Testis (tissue), 3 donors: ENCODE data around the gene PRKN. TPM values are rescaled to one million over a fixed set of nuclear protein-coding genes. Genes with fewer than 3 reads are reported as not detected.

Source experiments
- DNase-seq: peaks from one replicate; pipeline ENCODE4 v3.0.0-alpha.2; 2019
- H3K27ac ChIP-seq, 2 donors: fragments of 200-600 bp; sonication (generic); one replicate each; pipeline ENCODE4 v1.5.1; 2019
- H3K27me3 ChIP-seq: fragments of 200-600 bp; sonication (generic); one replicate; pipeline ENCODE4 v1.5.1; 2019
- H3K36me3 ChIP-seq: fragments of 200-600 bp; sonication (generic); one replicate; pipeline ENCODE4 v1.5.1; 2017; ENCODE audit warnings: low read depth; ENCODE audit errors: missing control alignments
- H3K4me1 ChIP-seq: fragments of 200-600 bp; sonication (generic); one replicate; pipeline ENCODE4 v1.5.1; 2019
- H3K4me3 ChIP-seq, 2 donors: fragments of 200-600 bp; sonication (generic); one replicate each; pipeline ENCODE4 v1.5.1; 2017 to 2019
- H3K9me3 ChIP-seq: fragments of 200-600 bp; sonication (generic); one replicate; pipeline ENCODE4 v1.5.1; 2017
- POLR2A ChIP-seq: fragments of 450-650 bp; IDR thresholded peaks from one replicate; pipeline ENCODE4 v1.6.1; 2017; ENCODE audit warnings: antibody characterized with exemption, mild to moderate bottlenecking, moderate library complexity
- WGBS, 2 donors: methylation state at CpG; one replicate each; pipeline ENCODE4 v1.1.5; 2018; 5-methylcytosine and 5-hydroxymethylcytosine counted together
- intact Hi-C: fragments of 100-400 bp; cut with DNase I; formaldehyde crosslinking; loops from one replicate; pipeline ENCODE4 v1.15.1; 2023; ENCODE audit warnings: low total_unique reads
- polyA plus RNA-seq: library from polyadenylated mRNA; stranded (reverse); fragments of 350-450 nt; fragmentation: Illumina TruSeq; extraction: RNeasy Lipid Tissue Mini Kit (QIAGEN cat#74804); gene quantifications from one replicate; pipeline ENCODE4 v1.2.3, GENCODE V29; 2014; ENCODE audit warnings: low read depth, low replicate concordance; ENCODE audit not compliant: insufficient read depth
- total RNA-seq, 2 donors: library from RNA; depleted of rRNA; stranded (reverse); fragments of >200 nt; gene quantifications; one replicate each; pipeline ENCODE4 v1.2.3, GENCODE V29; 2016
- TF ChIP-seq, protein P1 (sequence below), 3 experiments: fragments of 450-650 bp in 2 of 3; fragments of 200-600 bp in 1 of 3; sonication (generic) in 1 of 3; IDR thresholded peaks; one replicate each; pipeline ENCODE4 v1.5.1; 2016 to 2019; ENCODE audit warnings: antibody characterized with exemption in 3 of 3, mild to moderate bottlenecking in 2 of 3, moderate library complexity in 1 of 3

PRKN gene
- total and polyA plus RNA-seq, 3 donors from 2014 or later, result 19.1 to 34.5 (median 28.8) TPM

DNA sequence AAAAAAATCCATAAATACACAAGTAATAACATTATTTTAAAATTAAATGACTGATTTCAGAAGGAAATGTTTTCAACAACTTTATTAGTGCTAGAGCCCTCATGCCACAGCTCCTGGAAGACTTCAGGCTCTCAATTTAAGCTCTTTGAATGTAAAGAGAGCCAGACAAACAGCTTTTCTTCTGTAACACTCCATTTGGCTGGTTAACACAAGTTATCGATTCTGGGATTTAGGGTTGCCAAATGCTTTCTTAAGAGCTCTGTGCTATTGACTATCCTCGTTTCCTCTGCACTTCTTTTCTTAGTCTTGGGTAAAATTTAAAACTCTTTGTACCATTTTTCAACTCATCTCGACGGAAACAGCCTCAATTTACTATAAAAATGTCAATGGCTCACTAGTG, 402.5 kb downstream of the PRKN start:
- no peak for DNase-seq
- intact Hi-C loops, result no loop called here
- Histone ChIP-seq H3K27me3 (no peaks in the 10 kb centered on the region), H3K36me3 (no peaks in the 10 kb centered on the region), H3K4me3 (no peak overlapping the region), H3K4me1 (no peaks in the 10 kb centered on the region), H3K9me3 (no peaks in the 10 kb centered on the region), H3K27ac (no peak overlapping the region)
- WGBS, 2 donors, result 63 to 75% methylated on average over 4 of the region's 4 CpGs
- TF ChIP-seq, protein P1, sequence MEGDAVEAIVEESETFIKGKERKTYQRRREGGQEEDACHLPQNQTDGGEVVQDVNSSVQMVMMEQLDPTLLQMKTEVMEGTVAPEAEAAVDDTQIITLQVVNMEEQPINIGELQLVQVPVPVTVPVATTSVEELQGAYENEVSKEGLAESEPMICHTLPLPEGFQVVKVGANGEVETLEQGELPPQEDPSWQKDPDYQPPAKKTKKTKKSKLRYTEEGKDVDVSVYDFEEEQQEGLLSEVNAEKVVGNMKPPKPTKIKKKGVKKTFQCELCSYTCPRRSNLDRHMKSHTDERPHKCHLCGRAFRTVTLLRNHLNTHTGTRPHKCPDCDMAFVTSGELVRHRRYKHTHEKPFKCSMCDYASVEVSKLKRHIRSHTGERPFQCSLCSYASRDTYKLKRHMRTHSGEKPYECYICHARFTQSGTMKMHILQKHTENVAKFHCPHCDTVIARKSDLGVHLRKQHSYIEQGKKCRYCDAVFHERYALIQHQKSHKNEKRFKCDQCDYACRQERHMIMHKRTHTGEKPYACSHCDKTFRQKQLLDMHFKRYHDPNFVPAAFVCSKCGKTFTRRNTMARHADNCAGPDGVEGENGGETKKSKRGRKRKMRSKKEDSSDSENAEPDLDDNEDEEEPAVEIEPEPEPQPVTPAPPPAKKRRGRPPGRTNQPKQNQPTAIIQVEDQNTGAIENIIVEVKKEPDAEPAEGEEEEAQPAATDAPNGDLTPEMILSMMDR (IDR thresholded peaks at IDR 0.05), result no peak
- TF ChIP-seq POLR2A, result no peak

DNA sequence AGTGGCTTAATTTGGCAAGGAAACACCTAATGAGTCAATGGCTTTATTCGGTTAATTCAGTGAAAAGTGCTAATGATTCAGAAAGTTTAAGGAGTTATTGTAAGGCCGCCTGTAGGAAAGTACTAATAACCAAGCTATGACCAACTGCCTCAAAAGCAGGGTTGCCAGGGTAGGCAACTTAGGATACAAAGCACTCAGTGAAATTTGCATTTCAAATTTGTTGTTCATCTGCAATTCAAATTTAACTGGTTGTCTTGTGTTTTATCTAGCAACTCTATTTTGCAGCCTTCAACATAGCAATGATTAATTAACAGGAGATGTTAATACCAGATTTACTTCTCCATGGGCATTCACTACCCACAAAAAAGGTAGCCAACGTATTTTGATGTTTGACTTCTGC, 412.3 kb downstream of the PRKN start:
- H3K4me3 ChIP-seq, result no peak overlapping the region
- H3K9me3 ChIP-seq, result no peaks in the 10 kb centered on the region
- H3K27me3 ChIP-seq, result no peaks in the 10 kb centered on the region
- no peak overlapping the region for H3K27ac ChIP-seq
- no peak for DNase-seq
- H3K36me3 ChIP-seq, result no peaks in the 10 kb centered on the region
- intact Hi-C loops, result no loop called here
- no peaks in the 10 kb centered on the region for H3K4me1 ChIP-seq
- 85 to 97% methylated on average over 3 of the region's 3 CpGs for WGBS, 2 donors
- TF ChIP-seq, protein P1 (IDR thresholded peaks at IDR 0.05), result no peak
- TF ChIP-seq POLR2A, result no peak

DNA sequence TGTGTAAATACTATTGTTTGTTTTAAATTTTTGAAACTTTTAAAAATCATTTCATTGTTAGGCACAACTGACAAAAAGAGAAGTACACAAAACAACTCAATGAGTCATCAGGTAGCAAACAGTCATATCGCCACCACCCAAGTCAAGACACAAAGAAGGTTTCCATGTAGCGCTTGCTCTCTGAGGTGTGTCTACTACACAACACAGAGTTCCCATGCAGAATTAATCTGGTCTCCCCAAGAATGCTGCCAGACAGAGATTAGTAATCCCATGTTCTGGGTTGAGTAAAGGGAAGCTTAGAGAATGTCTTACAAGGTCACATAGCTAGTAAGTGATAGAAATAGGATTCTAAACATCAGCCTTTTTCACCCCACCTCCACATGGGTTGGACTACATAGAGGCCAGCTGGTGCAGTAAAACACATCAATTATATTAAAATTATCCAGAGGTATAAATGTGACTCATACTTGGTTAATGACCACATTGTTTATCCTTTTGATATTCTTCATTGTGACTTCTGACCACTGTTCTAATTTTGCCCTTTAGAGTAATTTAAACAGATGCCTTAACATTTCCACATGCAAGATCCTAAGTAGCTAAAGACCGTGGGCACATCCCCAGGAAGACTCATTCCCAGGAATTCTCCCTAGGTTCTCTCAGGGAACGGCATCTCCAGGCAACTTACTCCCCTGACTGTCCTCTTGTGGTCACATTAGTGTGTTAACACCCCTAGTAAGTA, 413.5 kb downstream of the PRKN start:
- H3K36me3 ChIP-seq, result no peaks in the 10 kb centered on the region
- H3K4me3 ChIP-seq, result no peak overlapping the region
- intact Hi-C loops, result no loop called here
- no peaks in the 10 kb centered on the region for H3K27me3 ChIP-seq
- WGBS, 2 donors, result 95 to 97% methylated on average over 4 of the region's 4 CpGs
- H3K4me1 ChIP-seq, result no peaks in the 10 kb centered on the region
- H3K9me3 ChIP-seq, result no peaks in the 10 kb centered on the region
- no peak overlapping the region for H3K27ac ChIP-seq
- TF ChIP-seq POLR2A, result no peak
- TF ChIP-seq, protein P1 (IDR thresholded peaks at IDR 0.05), result no peak
- DNase-seq, result no peak

DNA sequence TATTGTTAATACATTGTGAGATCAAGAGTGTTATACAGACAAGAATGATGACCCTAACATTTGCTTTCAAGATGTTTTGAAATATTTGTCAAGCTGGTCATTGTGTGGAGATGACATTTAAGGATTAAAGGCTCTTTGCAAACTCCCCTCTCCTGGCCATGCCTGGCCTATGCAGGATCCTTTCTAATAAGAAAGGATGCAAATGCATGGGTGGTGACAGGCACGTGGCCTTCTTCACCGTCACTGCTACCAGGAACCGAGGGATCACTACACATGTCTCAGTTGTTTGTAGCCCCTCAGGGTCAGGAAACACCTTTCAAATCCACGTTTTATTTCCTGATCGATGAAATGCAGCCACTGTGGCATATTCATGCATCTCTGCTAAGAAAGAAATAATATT, 419.7 kb downstream of the PRKN start:
- no peak overlapping the region for H3K4me3 ChIP-seq
- DNase-seq, result no peak
- 81 to 84% methylated on average over 5 of the region's 5 CpGs for WGBS, 2 donors
- no peak for TF ChIP-seq POLR2A
- TF ChIP-seq, protein P1 (IDR thresholded peaks at IDR 0.05), result no peak
- H3K27ac ChIP-seq, result no peak overlapping the region
- no peaks in the 10 kb centered on the region for H3K36me3 ChIP-seq
- intact Hi-C loops, result no loop called here
- H3K27me3 ChIP-seq, result no peaks in the 10 kb centered on the region
- no peaks in the 10 kb centered on the region for H3K4me1 ChIP-seq
- H3K9me3 ChIP-seq, result no peaks in the 10 kb centered on the region

DNA sequence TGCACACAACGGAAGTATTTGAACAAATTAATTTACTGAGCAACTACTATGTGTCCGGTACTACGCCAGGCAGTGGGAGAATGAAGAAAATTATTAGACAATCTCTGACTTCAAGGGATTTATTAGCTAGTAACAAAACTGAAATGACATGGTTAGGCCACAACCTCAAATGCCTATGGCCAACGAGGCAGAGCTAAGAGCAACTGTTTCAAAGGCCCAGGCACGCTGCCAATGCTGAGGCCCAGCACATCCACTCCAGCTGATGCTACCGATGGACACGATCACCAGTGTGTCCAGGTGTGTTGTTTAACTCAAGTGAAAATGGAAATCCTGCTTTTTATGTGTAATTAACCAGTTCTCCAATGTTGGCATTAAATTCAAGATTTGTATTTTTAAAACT, 420.9 kb downstream of the PRKN start:
- no peaks in the 10 kb centered on the region for H3K9me3 ChIP-seq
- H3K4me1 ChIP-seq, result no peaks in the 10 kb centered on the region
- 90 to 94% methylated on average over 7 of the region's 7 CpGs for WGBS, 2 donors
- intact Hi-C loops, result no loop called here
- no peak for TF ChIP-seq POLR2A
- TF ChIP-seq, protein P1 (IDR thresholded peaks at IDR 0.05), result no peak
- no peaks in the 10 kb centered on the region for H3K36me3 ChIP-seq
- no peak for DNase-seq
- no peak overlapping the region for H3K4me3 ChIP-seq
- H3K27me3 ChIP-seq, result no peaks in the 10 kb centered on the region
- no peak overlapping the region for H3K27ac ChIP-seq
